ENCODE measurements around the gene MAMLD1.

The MAMLD1 gene

DNA sequence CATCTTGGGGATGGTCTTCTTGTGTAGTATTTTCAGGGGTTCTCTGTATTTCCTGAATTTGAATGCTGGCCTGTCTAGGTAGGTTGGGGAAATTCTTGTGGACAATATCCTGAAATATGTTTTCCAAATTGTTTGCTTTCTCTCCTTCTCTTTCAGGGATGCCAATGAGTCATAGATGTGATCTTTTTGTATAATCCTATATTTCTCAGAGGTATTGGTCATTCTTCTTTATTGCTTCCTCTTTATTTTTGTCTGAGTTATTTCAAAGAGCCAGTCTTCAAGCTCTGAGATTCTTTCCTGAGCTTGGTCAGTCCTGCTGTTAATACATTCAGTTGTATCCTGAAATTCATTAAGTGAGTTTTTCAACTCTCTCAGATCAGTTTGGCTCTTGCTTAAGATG lies 73.1 kb downstream of the MAMLD1 start:
- Histone ChIP-seq H3K4me3 (ENCODE audit: low read depth, low read length) (no peak overlapping the region), H3K36me3 (ENCODE audit: control insufficient read depth, insufficient read depth, low read length) (no peaks in the 10 kb centered on the region), H3K27me3 (ENCODE audit: control insufficient read depth, insufficient read depth, low read length) (no peaks in the 10 kb centered on the region), H3K9me3 (ENCODE audit: control insufficient read depth, insufficient read depth, low read length) (peaks cover 13% of the 10 kb centered on the region; the same call in 1 of the 2 replicates), H3K27ac (ENCODE audit: low read depth, low read length) (no peak overlapping the region), H3K4me1 (ENCODE audit: control insufficient read depth, insufficient read depth, low read length) (no peaks in the 10 kb centered on the region), H3K9ac (ENCODE audit: low read depth, low read length) (no peak overlapping the region)

DNA sequence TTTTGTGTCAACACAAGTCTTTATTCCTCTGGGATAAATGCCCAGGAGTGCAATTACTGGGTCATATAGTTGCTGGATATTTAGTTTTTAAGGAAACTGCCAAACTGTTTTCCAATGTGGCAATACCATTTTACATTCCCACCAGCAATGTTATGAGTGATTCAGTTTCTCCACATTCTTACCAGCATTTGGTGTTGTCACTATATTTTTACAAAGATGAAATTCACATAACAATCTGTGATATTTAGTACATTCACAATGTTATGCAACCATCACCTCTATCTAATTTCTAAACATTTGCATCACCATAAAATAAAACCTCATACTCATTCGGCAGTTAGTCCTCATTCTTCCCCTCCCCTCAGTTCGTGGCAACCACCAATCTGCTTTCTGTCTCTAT lies 75.0 kb downstream of the MAMLD1 start:
- no peak overlapping the region for H3K9ac ChIP-seq (ENCODE audit: low read depth, low read length)
- no peaks in the 10 kb centered on the region for H3K27me3 ChIP-seq (ENCODE audit: control insufficient read depth, insufficient read depth, low read length)
- no peak overlapping the region for H3K4me3 ChIP-seq (ENCODE audit: low read depth, low read length)
- no peaks in the 10 kb centered on the region for H3K4me1 ChIP-seq (ENCODE audit: control insufficient read depth, insufficient read depth, low read length)
- H3K9me3 ChIP-seq (ENCODE audit: control insufficient read depth, insufficient read depth, low read length): peaks cover 10% of the 10 kb centered on the region; the same call in 1 of the 2 replicates
- no peaks in the 10 kb centered on the region for H3K36me3 ChIP-seq (ENCODE audit: control insufficient read depth, insufficient read depth, low read length)
- H3K27ac ChIP-seq (ENCODE audit: low read depth, low read length): no peak overlapping the region

GRCh38 chrX:150446151-150446550 lies 83.0 kb downstream of the MAMLD1 start:
- no peaks in the 10 kb centered on the region for H3K27me3 ChIP-seq (ENCODE audit: control insufficient read depth, insufficient read depth, low read length)
- no peaks in the 10 kb centered on the region for H3K36me3 ChIP-seq (ENCODE audit: control insufficient read depth, insufficient read depth, low read length)
- 0 out of 2 replicates have a peak, but pooled peaks cover 24% of the 10 kb centered on the region for H3K9me3 ChIP-seq (ENCODE audit: control insufficient read depth, insufficient read depth, low read length)
- no peak overlapping the region for H3K4me3 ChIP-seq (ENCODE audit: low read depth, low read length)
- no peak overlapping the region for H3K9ac ChIP-seq (ENCODE audit: low read depth, low read length)
- no peaks in the 10 kb centered on the region for H3K4me1 ChIP-seq (ENCODE audit: control insufficient read depth, insufficient read depth, low read length)
- no peak overlapping the region for H3K27ac ChIP-seq (ENCODE audit: low read depth, low read length)

DNA sequence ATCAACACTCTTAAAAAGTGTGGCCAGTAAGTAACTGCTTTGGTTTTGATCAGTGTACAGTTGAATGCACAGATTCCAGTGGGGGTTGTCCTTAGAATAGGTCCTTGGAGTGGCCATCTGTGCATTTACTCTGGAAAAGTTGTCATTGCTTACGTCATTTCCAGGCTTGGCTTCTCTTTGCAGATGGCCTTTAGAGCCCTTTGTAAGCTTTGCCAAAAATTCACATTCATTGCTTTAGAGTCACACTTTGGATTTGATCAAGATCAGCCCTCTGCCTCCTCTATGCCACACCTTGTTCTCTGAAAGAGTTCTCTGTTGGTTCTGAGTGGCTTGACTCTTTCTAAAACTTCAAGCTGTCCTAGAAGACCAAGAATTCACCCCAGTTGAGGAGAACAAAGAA lies 83.9 kb downstream of the MAMLD1 start:
- Histone ChIP-seq H3K4me3 (ENCODE audit: low read depth, low read length) (no peak overlapping the region), H3K36me3 (ENCODE audit: control insufficient read depth, insufficient read depth, low read length) (no peaks in the 10 kb centered on the region), H3K4me1 (ENCODE audit: control insufficient read depth, insufficient read depth, low read length) (no peaks in the 10 kb centered on the region), H3K27me3 (ENCODE audit: control insufficient read depth, insufficient read depth, low read length) (no peaks in the 10 kb centered on the region), H3K9ac (ENCODE audit: low read depth, low read length) (no peak overlapping the region), H3K27ac (ENCODE audit: low read depth, low read length) (no peak overlapping the region), H3K9me3 (ENCODE audit: control insufficient read depth, insufficient read depth, low read length) (0 out of 2 replicates have a peak, but pooled peaks cover 24% of the 10 kb centered on the region)

DNA sequence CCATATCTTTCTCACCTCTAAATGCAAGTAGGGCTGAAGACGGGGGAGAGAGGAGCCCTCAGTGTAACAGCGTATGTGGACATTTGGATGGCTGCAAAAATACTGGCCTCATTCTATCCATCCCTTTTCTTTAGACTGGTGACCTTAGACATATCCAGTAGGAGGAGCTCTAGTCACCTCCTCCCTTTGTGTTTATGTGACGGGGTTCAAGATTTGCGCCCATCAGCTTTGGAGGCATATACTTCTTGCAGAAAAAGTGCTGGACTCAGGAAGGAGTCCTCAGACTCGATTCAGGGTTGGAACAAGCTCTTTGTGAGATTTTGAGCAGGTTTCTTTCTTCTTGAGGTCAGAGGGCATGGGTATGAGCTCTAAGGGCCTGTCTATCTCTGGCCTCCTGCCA lies 86.2 kb downstream of the MAMLD1 start:
- Histone ChIP-seq H3K4me3 (ENCODE audit: low read depth, low read length) (no peak overlapping the region), H3K27me3 (ENCODE audit: control insufficient read depth, insufficient read depth, low read length) (no peaks in the 10 kb centered on the region), H3K9me3 (ENCODE audit: control insufficient read depth, insufficient read depth, low read length) (0 out of 2 replicates have a peak, but pooled peaks cover 24% of the 10 kb centered on the region)

GRCh38 chrX:150450519-150451177 lies 87.5 kb downstream of the MAMLD1 start:
- no peak overlapping the region for H3K27ac ChIP-seq (ENCODE audit: low read depth, low read length)
- H3K4me3 ChIP-seq (ENCODE audit: low read depth, low read length): no peak overlapping the region
- no peaks in the 10 kb centered on the region for H3K4me1 ChIP-seq (ENCODE audit: control insufficient read depth, insufficient read depth, low read length)
- H3K27me3 ChIP-seq (ENCODE audit: control insufficient read depth, insufficient read depth, low read length): no peaks in the 10 kb centered on the region
- no peaks in the 10 kb centered on the region for H3K36me3 ChIP-seq (ENCODE audit: control insufficient read depth, insufficient read depth, low read length)
- peaks cover 24% of the 10 kb centered on the region; the same call in 1 of the 2 replicates for H3K9me3 ChIP-seq (ENCODE audit: control insufficient read depth, insufficient read depth, low read length)
- no peak overlapping the region for H3K9ac ChIP-seq (ENCODE audit: low read depth, low read length)

More for the DNA sequence above, 86.2 kb downstream of the MAMLD1 start:
- Histone ChIP-seq H3K36me3 (ENCODE audit: control insufficient read depth, insufficient read depth, low read length) (no peaks in the 10 kb centered on the region), H3K9ac (ENCODE audit: low read depth, low read length) (no peak overlapping the region), H3K27ac (ENCODE audit: low read depth, low read length) (no peak overlapping the region), H3K4me1 (ENCODE audit: control insufficient read depth, insufficient read depth, low read length) (no peaks in the 10 kb centered on the region)

DNA sequence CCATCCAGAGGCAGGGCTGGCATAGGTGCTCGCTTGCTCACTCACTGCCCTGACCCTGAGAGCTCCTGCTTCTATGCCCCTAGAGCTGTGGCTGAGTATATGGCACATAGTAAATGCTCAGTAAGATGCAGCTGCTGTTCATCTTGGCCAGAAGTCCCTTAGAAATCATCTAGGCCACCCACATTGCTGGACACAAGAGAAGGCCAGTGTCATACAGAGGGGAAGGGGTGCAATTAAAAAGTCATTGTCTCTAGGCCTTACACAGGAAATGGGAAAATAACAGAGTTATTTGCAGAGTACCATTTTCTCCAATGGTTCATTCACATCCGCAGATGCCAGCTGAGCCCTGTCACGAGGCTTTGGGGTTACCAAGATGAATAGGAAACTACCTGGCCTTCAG lies 88.8 kb downstream of the MAMLD1 start:
- H3K27me3 ChIP-seq (ENCODE audit: control insufficient read depth, insufficient read depth, low read length): no peaks in the 10 kb centered on the region
- peaks cover 23% of the 10 kb centered on the region for H3K9me3 ChIP-seq (ENCODE audit: control insufficient read depth, insufficient read depth, low read length)
- no peaks in the 10 kb centered on the region for H3K36me3 ChIP-seq (ENCODE audit: control insufficient read depth, insufficient read depth, low read length)
- H3K4me1 ChIP-seq (ENCODE audit: control insufficient read depth, insufficient read depth, low read length): no peaks in the 10 kb centered on the region
- H3K27ac ChIP-seq (ENCODE audit: low read depth, low read length): no peak overlapping the region
- no peak overlapping the region for H3K4me3 ChIP-seq (ENCODE audit: low read depth, low read length)
- H3K9ac ChIP-seq (ENCODE audit: low read depth, low read length): no peak overlapping the region

- no peak overlapping the region for H3K27ac ChIP-seq (ENCODE audit: low read depth, low read length)
- no peak overlapping the region for H3K9ac ChIP-seq (ENCODE audit: low read depth, low read length)
- no peaks in the 10 kb centered on the region for H3K36me3 ChIP-seq (ENCODE audit: control insufficient read depth, insufficient read depth, low read length)
- H3K27me3 ChIP-seq (ENCODE audit: control insufficient read depth, insufficient read depth, low read length): no peaks in the 10 kb centered on the region
- H3K9me3 ChIP-seq (ENCODE audit: control insufficient read depth, insufficient read depth, low read length): peaks cover 23% of the 10 kb centered on the region
- no peaks in the 10 kb centered on the region for H3K4me1 ChIP-seq (ENCODE audit: control insufficient read depth, insufficient read depth, low read length)
- no peak overlapping the region for H3K4me3 ChIP-seq (ENCODE audit: low read depth, low read length)
Measured at GRCh38 chrX:150454083-150454482, 91.0 kb downstream of the MAMLD1 start.

DNA sequence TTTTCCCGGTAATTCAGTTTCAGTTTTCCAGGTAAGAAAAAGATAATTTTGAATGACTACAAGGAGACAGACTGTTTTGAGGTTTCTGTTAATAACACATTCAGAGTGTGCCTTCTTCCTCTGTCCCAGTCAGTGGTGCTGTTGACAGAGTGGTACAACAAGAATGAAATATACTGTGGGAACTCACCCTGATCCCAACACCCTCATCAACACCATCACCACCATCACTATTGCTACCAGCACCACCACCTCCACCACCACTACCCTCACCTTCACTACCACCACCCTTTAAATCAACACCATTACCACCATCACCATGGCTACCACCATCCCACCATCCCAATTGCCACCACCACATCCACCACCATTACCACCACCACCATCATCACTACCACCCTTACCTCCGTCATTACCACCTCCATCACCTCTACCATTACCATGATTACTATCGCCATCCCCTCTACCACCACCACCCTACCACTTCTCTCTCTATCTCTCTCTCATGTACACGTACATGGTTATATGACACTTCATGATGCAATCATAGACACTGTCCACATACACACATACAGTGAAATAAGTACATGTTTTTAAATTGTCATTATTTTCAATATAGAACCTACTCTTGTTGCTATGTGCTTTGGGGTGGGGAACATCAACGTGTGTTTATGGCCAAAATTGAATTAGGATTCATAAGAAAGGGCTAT lies 91.5 kb downstream of the MAMLD1 start:
- peaks cover 23% of the 10 kb centered on the region for H3K9me3 ChIP-seq (ENCODE audit: control insufficient read depth, insufficient read depth, low read length)
- H3K9ac ChIP-seq (ENCODE audit: low read depth, low read length): no peak overlapping the region
- H3K4me1 ChIP-seq (ENCODE audit: control insufficient read depth, insufficient read depth, low read length): no peaks in the 10 kb centered on the region
- H3K27me3 ChIP-seq (ENCODE audit: control insufficient read depth, insufficient read depth, low read length): no peaks in the 10 kb centered on the region
- no peak overlapping the region for H3K27ac ChIP-seq (ENCODE audit: low read depth, low read length)
- H3K4me3 ChIP-seq (ENCODE audit: low read depth, low read length): no peak overlapping the region
- no peaks in the 10 kb centered on the region for H3K36me3 ChIP-seq (ENCODE audit: control insufficient read depth, insufficient read depth, low read length)

- H3K27ac ChIP-seq (ENCODE audit: low read depth, low read length): no peak overlapping the region
Measured at GRCh38 chrX:150455215-150455608, 92.1 kb downstream of the MAMLD1 start.

GRCh38 chrX:150456466-150456865 lies 93.3 kb downstream of the MAMLD1 start:
- peaks cover 25% of the 10 kb centered on the region for H3K9me3 ChIP-seq (ENCODE audit: control insufficient read depth, insufficient read depth, low read length)
- H3K27ac ChIP-seq (ENCODE audit: low read depth, low read length): no peak overlapping the region
- no peaks in the 10 kb centered on the region for H3K27me3 ChIP-seq (ENCODE audit: control insufficient read depth, insufficient read depth, low read length)
- no peaks in the 10 kb centered on the region for H3K36me3 ChIP-seq (ENCODE audit: control insufficient read depth, insufficient read depth, low read length)
- H3K9ac ChIP-seq (ENCODE audit: low read depth, low read length): no peak overlapping the region
- H3K4me1 ChIP-seq (ENCODE audit: control insufficient read depth, insufficient read depth, low read length): no peaks in the 10 kb centered on the region
- H3K4me3 ChIP-seq (ENCODE audit: low read depth, low read length): no peak overlapping the region

More at GRCh38 chrX:150455215-150455608, 92.1 kb downstream of the MAMLD1 start:
- H3K4me1 ChIP-seq (ENCODE audit: control insufficient read depth, insufficient read depth, low read length): no peaks in the 10 kb centered on the region
- no peak overlapping the region for H3K4me3 ChIP-seq (ENCODE audit: low read depth, low read length)
- no peak overlapping the region for H3K9ac ChIP-seq (ENCODE audit: low read depth, low read length)
- H3K9me3 ChIP-seq (ENCODE audit: control insufficient read depth, insufficient read depth, low read length): peaks cover 22% of the 10 kb centered on the region
- H3K27me3 ChIP-seq (ENCODE audit: control insufficient read depth, insufficient read depth, low read length): no peaks in the 10 kb centered on the region
- H3K36me3 ChIP-seq (ENCODE audit: control insufficient read depth, insufficient read depth, low read length): no peaks in the 10 kb centered on the region

Data from HUES48 (cell line).